ENCODE data around the gene PAGE2.
"Not testable (repeated sequence)": the region's sequence is repeated elsewhere in the genome, so short reads cannot be mapped to it uniquely, and the experiment has no call there.

- TF ChIP-seq CTCF, POLR2AphosphoS5, POLR2A (IDR thresholded peaks at IDR 0.05): not testable (repeated sequence)
These were observed 52.0 kb downstream of the PAGE2 start for GRCh38 chrX:55140800-55141199.
